SK-N-SH (cell line): ENCODE results near the gene ANHX. TPM values are rescaled to one million over a fixed set of nuclear protein-coding genes. Genes with fewer than 3 reads are reported as not detected.

ENCODE experiments used
- CTCF ChIA-PET: fragments of 300-600, 350-600 bp; formaldehyde crosslinking; extraction: SDS; loops from one replicate; lab custom pipeline; 2021; lab: Yijun Ruan, JAX
- POLR2A ChIA-PET: fragments of 350-600 bp; sonication (Branson Sonifier 250); formaldehyde crosslinking; extraction: SDS; loops from one replicate; lab custom pipeline; 2020; ENCODE audit warnings: antibody characterized with exemption, inconsistent platforms; lab: Yijun Ruan, JAX
- DNase-seq: peaks from one replicate; pipeline ENCODE4 v3.0.0; 2012
- H2AFZ ChIP-seq: fragments of 200-600 bp; sonication (generic); 2 replicates; pipeline ENCODE4 v1.8.1; 2016; ENCODE audit warnings: antibody characterized with exemption, mild to moderate bottlenecking, low read depth
- H3F3A ChIP-seq: fragments of 200-600 bp; sonication (generic); replicated peaks from 2 replicates; pipeline ENCODE3; 2016; ENCODE audit warnings: antibody characterized with exemption, mild to moderate bottlenecking; ENCODE audit not compliant: insufficient read depth
- H3K27ac ChIP-seq, 2 experiments: fragments of 200-500 bp in 1 of 2; fragments of 200-600 bp in 1 of 2; sonication (Bioruptor generic) in 1 of 2; sonication (generic), shearing (Covaris generic) in 1 of 2; 2 replicates each; pipeline versions ENCODE4 v1.5.1 to v1.6.1; 2014 to 2016; ENCODE audit warnings: low read depth in 2 of 2, inconsistent platforms in 1 of 2, low read length in 1 of 2, mild to moderate bottlenecking in 1 of 2, mixed read lengths in 1 of 2
- H3K27me3 ChIP-seq: fragments of 200-600 bp; sonication (generic), shearing (Covaris generic); 2 replicates; pipeline ENCODE4 v1.6.1; 2016; ENCODE audit warnings: mixed run types; ENCODE audit not compliant: insufficient read depth
- H3K36me3 ChIP-seq, 2 experiments: fragments of 200-500 bp in 1 of 2; fragments of 200-600 bp in 1 of 2; sonication (Bioruptor generic) in 1 of 2; sonication (generic) in 1 of 2; replicated peaks in 1 of 2; 2 replicates each; pipeline versions ENCODE3 to v1.5.1; 2014 to 2016; ENCODE audit warnings: low read length in 1 of 2, mild to moderate bottlenecking in 1 of 2; ENCODE audit not compliant: insufficient read depth in 2 of 2, control insufficient read depth in 1 of 2
- H3K4me1 ChIP-seq, 2 experiments: fragments of 200-500 bp in 1 of 2; fragments of 200-600 bp in 1 of 2; sonication (Bioruptor generic) in 1 of 2; sonication (generic), shearing (Covaris generic) in 1 of 2; 2 replicates each; pipeline versions ENCODE4 v1.5.1 to v1.6.1; 2014 to 2016; ENCODE audit warnings: low read depth in 1 of 2, low read length in 1 of 2, mixed run types in 1 of 2; ENCODE audit not compliant: insufficient read depth in 2 of 2, control insufficient read depth in 1 of 2
- H3K4me2 ChIP-seq: fragments of 200-600 bp; sonication (generic), shearing (Covaris generic); 2 replicates; pipeline ENCODE4 v1.6.1; 2017; ENCODE audit warnings: mixed run types
- H3K4me3 ChIP-seq, 2 experiments: fragments of 200-500 bp in 1 of 2; fragments of 200-600 bp in 1 of 2; sonication (Bioruptor generic) in 1 of 2; sonication (generic), shearing (Covaris generic) in 1 of 2; 2 replicates each; pipeline versions ENCODE4 v1.5.1 to v1.8.1; 2014 to 2016; ENCODE audit warnings: low read depth in 2 of 2, inconsistent platforms in 1 of 2, low read length in 1 of 2, mild to moderate bottlenecking in 1 of 2, mixed read lengths in 1 of 2, moderate library complexity in 1 of 2
- H3K79me2 ChIP-seq: fragments of 200-600 bp; sonication (generic); 2 replicates; pipeline ENCODE4 v1.8.1; 2017; ENCODE audit warnings: mild to moderate bottlenecking; ENCODE audit not compliant: insufficient read depth
- H3K9ac ChIP-seq: fragments of 200-600 bp; sonication (generic); 2 replicates; pipeline ENCODE4 v1.6.1; 2017; ENCODE audit warnings: mixed run types
- H3K9me2 ChIP-seq: fragments of 200-600 bp; sonication (generic); 2 replicates; pipeline ENCODE4 v1.6.1; 2017; ENCODE audit warnings: mixed run types
- H3K9me3 ChIP-seq: fragments of 200-600 bp; sonication (generic); 2 replicates; pipeline ENCODE4 v1.6.1; 2017; ENCODE audit warnings: mixed run types, mild to moderate bottlenecking, moderate library complexity
- H4K20me1 ChIP-seq: fragments of 200-600 bp; sonication (generic); 2 replicates; pipeline ENCODE4 v1.6.1; 2017; ENCODE audit warnings: mild to moderate bottlenecking, mixed run types; ENCODE audit not compliant: insufficient read depth
- CHD2 ChIP-seq: fragments of 150-350 bp; IDR thresholded peaks from 2 replicates; pipeline ENCODE4 v1.6.1; 2018; ENCODE audit warnings: low read length; ENCODE audit not compliant: partially characterized antibody
- ELF1 ChIP-seq: IDR thresholded peaks from 2 replicates; pipeline ENCODE4 v1.4.0; 2012
- EP300 ChIP-seq, 2 experiments: IDR thresholded peaks; 2 replicates each; pipeline versions ENCODE4 v1.4.0 to v1.6.1; 2012; ENCODE audit warnings: borderline replicate concordance in 1 of 2, low read depth in 1 of 2, low read length in 1 of 2
- FOSL2 ChIP-seq: IDR thresholded peaks from 2 replicates; pipeline ENCODE4 v1.4.0; 2012; ENCODE audit warnings: low read depth, mild to moderate bottlenecking, moderate library complexity, borderline replicate concordance
- POLR2AphosphoS5 ChIP-seq: IDR thresholded peaks from 2 replicates; pipeline ENCODE4 v1.6.1; 2012; ENCODE audit warnings: low read depth, low read length
- RCOR1 ChIP-seq: fragments of 150-350 bp; IDR thresholded peaks from 2 replicates; pipeline ENCODE4 v1.6.1; 2017; ENCODE audit warnings: antibody characterized with exemption, low read length
- RFX5 ChIP-seq: IDR thresholded peaks from 2 replicates; pipeline ENCODE4 v1.6.1; 2012; ENCODE audit warnings: mild to moderate bottlenecking, improper control_type of control experiment, low read length
- RXRA ChIP-seq: IDR thresholded peaks from 2 replicates; pipeline ENCODE4 v1.4.0; 2012; ENCODE audit warnings: low read depth, mild to moderate bottlenecking, borderline replicate concordance
- SIN3A ChIP-seq: IDR thresholded peaks from 2 replicates; pipeline ENCODE4 v1.6.1; 2012; ENCODE audit warnings: low read depth, mild to moderate bottlenecking, low read length, moderate library complexity, borderline replicate concordance
- SMC3 ChIP-seq: IDR thresholded peaks from 2 replicates; pipeline ENCODE4 v1.6.1; 2012; ENCODE audit warnings: low read depth, low read length, improper control_type of control experiment
- TAF1 ChIP-seq: IDR thresholded peaks from 2 replicates; pipeline ENCODE4 v1.6.1; 2012; ENCODE audit warnings: low read depth, mild to moderate bottlenecking, low read length, moderate library complexity, borderline replicate concordance
- TCF12 ChIP-seq: IDR thresholded peaks from 2 replicates; pipeline ENCODE4 v1.4.0; 2012
- USF1 ChIP-seq: IDR thresholded peaks from 2 replicates; pipeline ENCODE4 v1.4.0; 2012; ENCODE audit warnings: low read depth, borderline replicate concordance
- ZBTB33 ChIP-seq: IDR thresholded peaks from 2 replicates; pipeline ENCODE4 v1.4.0; 2012; ENCODE audit warnings: low read depth, borderline replicate concordance
- WGBS: methylation state at CpG from one replicate; pipeline ENCODE4 v1.1.6; 2017; ENCODE audit warnings: low lambda C conversion rate; 5-methylcytosine and 5-hydroxymethylcytosine counted together
- polyA plus RNA-seq, 3 experiments: library from polyadenylated mRNA; depleted of rRNA; stranded (reverse); fragments of >200 nt; gene quantifications; 2 replicates each; pipeline ENCODE4 v1.2.3, GENCODE V29; 2012
- TF ChIP-seq, protein P1 (sequence below): fragments of 150-350 bp; IDR thresholded peaks from 2 replicates; pipeline ENCODE4 v1.6.1; 2017; ENCODE audit warnings: antibody characterized with exemption, low read length, low read depth, borderline replicate concordance

Gene ANHX
- polyA plus RNA-seq, 1 of the 3 experiments (the other 2 are of a cell fraction): not detected

- no peaks in the 10 kb centered on the region for H4K20me1 ChIP-seq
- no peaks in the 10 kb centered on the region for H3K9me2 ChIP-seq
- no peak overlapping the region for H3K4me2 ChIP-seq
- H3K36me3 ChIP-seq: no peaks in the 10 kb centered on the region
- no peak overlapping the region for H3K4me3 ChIP-seq
- no peak overlapping the region for H2AFZ ChIP-seq
- no peaks in the 10 kb centered on the region for H3F3A ChIP-seq
- DNase-seq: no peak
- H3K9me3 ChIP-seq: no peaks in the 10 kb centered on the region
- H3K9ac ChIP-seq: no peak overlapping the region
- 14% methylated on average over 4 of the region's 6 CpGs for WGBS
- H3K27ac ChIP-seq: no peak overlapping the region
- no peaks in the 10 kb centered on the region for H3K79me2 ChIP-seq
- TF ChIP-seq RXRA: no peak
- ChIA-PET POLR2A (no interaction called here), CTCF (no interaction called here)
- no peaks in the 10 kb centered on the region for H3K4me1 ChIP-seq
- H3K27me3 ChIP-seq: no peaks in the 10 kb centered on the region
These were observed 15.2 kb downstream of the ANHX start for GRCh38 chr12:133220521-133220920.

- H3K9me2 ChIP-seq: no peaks in the 10 kb centered on the region
- POLR2A ChIA-PET: no interaction called here
- H3K9ac ChIP-seq: no peak overlapping the region
- H3K4me1 ChIP-seq: no peaks in the 10 kb centered on the region
- H3K4me3 ChIP-seq: no peak overlapping the region
- WGBS: 10% methylated on average over 3 of the region's 3 CpGs
- no peaks in the 10 kb centered on the region for H3K36me3 ChIP-seq
- H4K20me1 ChIP-seq: no peaks in the 10 kb centered on the region
- no peaks in the 10 kb centered on the region for H3F3A ChIP-seq
- H2AFZ ChIP-seq: no peak overlapping the region
- no peaks in the 10 kb centered on the region for H3K79me2 ChIP-seq
- no peaks in the 10 kb centered on the region for H3K27me3 ChIP-seq
- DNase-seq: no peak
- CTCF ChIA-PET: no interaction called here
- H3K27ac ChIP-seq: no peak overlapping the region
- TF ChIP-seq TAF1: no peak
- no peak overlapping the region for H3K4me2 ChIP-seq
- H3K9me3 ChIP-seq: no peaks in the 10 kb centered on the region
These were observed 18.5 kb downstream of the ANHX start for GRCh38 chr12:133217219-133217618.

- no peak overlapping the region for H3K27ac ChIP-seq
- H3K79me2 ChIP-seq: no peaks in the 10 kb centered on the region
- no peaks in the 10 kb centered on the region for H3K36me3 ChIP-seq
- TF ChIP-seq TCF12 (no peak), SIN3A (no peak), CHD2 (no peak), FOSL2 (no peak), ELF1 (no peak), RCOR1 (no peak), USF1 (no peak), EP300 (IDR thresholded peaks at IDR 0.05; ENCODE audit: borderline replicate concordance in 1 of 2, low read depth in 1 of 2, low read length in 1 of 2) (no peak), SMC3 (no peak), POLR2AphosphoS5 (no peak), RXRA (no peak), RFX5 (no peak), ZBTB33 (no peak)
- TF ChIP-seq, protein P1, sequence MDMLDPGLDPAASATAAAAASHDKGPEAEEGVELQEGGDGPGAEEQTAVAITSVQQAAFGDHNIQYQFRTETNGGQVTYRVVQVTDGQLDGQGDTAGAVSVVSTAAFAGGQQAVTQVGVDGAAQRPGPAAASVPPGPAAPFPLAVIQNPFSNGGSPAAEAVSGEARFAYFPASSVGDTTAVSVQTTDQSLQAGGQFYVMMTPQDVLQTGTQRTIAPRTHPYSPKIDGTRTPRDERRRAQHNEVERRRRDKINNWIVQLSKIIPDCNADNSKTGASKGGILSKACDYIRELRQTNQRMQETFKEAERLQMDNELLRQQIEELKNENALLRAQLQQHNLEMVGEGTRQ: no peak
- no peaks in the 10 kb centered on the region for H3F3A ChIP-seq
- peaks cover 7% of the 10 kb centered on the region for H3K9me3 ChIP-seq
- CTCF ChIA-PET: no interaction called here
- no peaks in the 10 kb centered on the region for H4K20me1 ChIP-seq
- H2AFZ ChIP-seq: no peak overlapping the region
- H3K9ac ChIP-seq: no peak overlapping the region
- no peak overlapping the region for H3K4me2 ChIP-seq
- H3K4me3 ChIP-seq: no peak overlapping the region
- 2% methylated on average over 2 of the region's 3 CpGs for WGBS
- H3K27me3 ChIP-seq: no peaks in the 10 kb centered on the region
- no peaks in the 10 kb centered on the region for H3K4me1 ChIP-seq
- H3K9me2 ChIP-seq: no peaks in the 10 kb centered on the region
- no peak for DNase-seq
- POLR2A ChIA-PET: no interaction called here
These were observed 20.0 kb downstream of the ANHX start for GRCh38 chr12:133215724-133216123.
